GM18909 (cell line): ENCODE results near the gene UBE2J2.
"Not testable (repeated sequence)": the region's sequence is repeated elsewhere in the genome, so short reads cannot be mapped to it uniquely, and the experiment has no call there.

Source experiments
- ATAC-seq: cut with Tn5 transposase; IDR thresholded peaks from one replicate; pipeline ENCODE4 v1.9.1; 2021; ENCODE audit warnings: mild to moderate bottlenecking; ENCODE audit not compliant: unreplicated experiment, poor library complexity

UBE2J2 gene

DNA sequence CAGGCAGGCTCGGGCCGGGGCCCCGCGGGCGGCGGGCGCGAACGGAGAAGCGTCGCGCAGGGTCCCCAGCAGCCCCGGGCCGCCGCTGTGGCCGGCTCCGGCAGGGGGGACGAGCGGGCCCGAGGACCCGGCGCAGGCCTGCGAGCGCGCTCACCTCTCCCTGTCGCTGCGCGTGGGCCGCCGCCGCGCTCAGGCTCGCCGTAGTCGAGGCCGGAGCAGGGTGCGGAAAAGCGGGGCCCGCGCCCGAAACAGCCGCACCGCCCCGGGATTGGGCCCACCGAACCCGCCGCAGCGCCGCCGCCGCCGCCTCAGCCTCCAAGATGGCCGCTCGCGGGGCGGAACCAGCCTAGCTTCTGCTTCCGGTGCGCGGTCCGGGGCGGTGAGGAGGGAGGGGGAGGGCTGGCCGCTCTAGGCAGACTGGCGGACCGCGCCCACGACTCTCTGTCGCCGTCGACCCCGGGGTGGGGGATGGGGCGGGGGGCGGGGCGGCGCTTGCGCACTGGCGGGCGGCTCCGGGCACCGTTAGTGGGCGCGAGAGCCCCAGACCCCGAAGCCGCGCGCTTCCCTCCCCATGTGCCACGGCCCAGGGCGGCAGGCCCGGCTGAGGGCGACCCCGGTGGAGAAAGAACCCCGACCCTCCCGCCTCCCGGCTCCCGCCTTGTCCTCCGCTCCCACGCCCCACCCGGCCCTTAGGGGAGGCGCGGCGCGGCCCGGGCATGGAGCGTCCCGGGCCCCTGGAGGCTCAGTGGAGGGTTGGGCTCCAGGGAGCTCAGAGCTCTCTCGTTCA, at the start of gene UBE2J2:
Gene UBE2J2 (minus strand): TSS at position 343 of the 787 bp plus-strand sequence. CDS start 5,862 bp downstream, outside the sequence.
- ATAC-seq, result peak; percentile 78

DNA sequence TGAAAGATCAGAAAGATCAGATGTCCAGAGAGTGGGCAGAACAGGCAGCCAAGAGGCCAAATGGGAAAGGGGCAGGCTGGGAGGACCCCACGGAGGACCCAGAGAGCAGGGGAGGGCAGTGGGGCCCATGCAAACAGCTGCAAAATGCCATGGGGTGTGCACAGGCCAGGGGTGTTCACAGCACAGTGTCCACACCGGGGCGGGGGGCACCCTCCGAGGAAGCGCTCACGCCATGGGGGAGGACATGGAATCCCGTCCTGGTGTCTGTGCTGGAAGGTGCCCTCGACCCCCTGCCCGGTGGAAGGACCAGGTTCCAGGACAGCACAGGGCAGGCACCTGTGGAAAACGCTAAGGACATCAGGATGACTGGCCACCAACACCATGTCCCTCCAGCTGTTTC, 49.3 kb upstream of the UBE2J2 start:
- ATAC-seq, result no peak

- no peak for ATAC-seq
These were observed 48.8 kb upstream of the UBE2J2 start for GRCh38 chr1:1322418-1322817.

- ATAC-seq, result no peak
These were observed 47.8 kb upstream of the UBE2J2 start for GRCh38 chr1:1321477-1321876.

DNA sequence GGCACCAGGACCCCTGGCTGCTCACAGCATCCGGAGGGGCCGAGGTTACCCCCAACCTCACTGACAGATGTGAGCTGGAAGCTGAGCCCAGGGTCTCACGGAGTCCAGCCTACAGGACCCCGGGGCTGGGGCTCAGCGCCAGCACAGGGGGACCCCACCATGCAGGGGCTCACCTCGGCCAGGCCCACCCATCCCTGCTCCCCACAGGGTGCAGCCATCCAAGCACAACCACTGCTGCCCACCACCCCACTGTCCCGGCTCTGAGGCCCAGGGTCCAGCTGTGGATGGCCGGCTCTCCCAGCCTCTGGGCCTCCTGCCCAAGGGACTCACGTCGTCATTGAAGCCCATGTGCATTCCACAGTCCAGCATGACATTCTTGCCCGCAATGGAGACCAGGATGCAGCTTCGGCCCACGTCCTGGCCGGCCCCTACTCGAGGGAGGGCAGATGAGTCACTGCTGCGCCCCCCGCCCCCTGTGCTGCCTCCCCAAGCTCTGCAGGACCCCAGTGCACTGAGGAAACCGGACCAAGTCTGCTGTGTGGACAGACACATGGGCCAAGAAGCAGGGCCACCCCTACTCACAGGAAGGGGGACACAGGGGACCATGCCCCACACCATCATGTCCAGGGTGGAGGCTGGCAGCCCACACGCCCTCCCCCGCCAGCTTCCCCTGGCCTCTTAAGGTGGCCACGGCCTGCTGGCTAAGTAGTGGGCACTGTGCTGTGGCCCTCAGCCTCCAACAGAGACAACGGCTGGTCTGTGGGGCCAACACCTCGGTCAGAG, 47.2 kb upstream of the UBE2J2 start:
- no peak for ATAC-seq

DNA sequence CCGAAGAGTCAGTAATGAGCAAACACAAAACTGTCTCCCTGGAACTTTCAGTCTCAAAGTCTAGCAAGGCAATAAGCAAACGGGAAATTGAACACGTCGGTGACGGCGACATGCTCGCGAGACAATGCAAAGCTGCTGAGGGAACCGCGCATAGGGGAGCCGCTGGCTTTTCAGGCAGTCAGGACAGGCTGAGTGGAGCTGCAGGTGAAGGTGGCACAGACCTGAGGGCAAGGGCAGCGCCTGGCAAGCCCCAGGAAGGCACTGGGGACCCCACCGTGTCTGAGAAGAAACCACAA, 45.9 kb upstream of the UBE2J2 start:
- ATAC-seq, result no peak

- no peak for ATAC-seq
These were observed 45.4 kb upstream of the UBE2J2 start for GRCh38 chr1:1318777-1319645.

GRCh38 chr1:1318131-1318652, 44.5 kb upstream of the UBE2J2 start:
- ATAC-seq, result no peak

- ATAC-seq, result no peak
These were observed 43.8 kb upstream of the UBE2J2 start for GRCh38 chr1:1317420-1317819.

- not testable (repeated sequence) for ATAC-seq
These were observed 42.5 kb upstream of the UBE2J2 start for GRCh38 chr1:1316199-1316598.

- ATAC-seq, result no peak
These were observed 41.8 kb upstream of the UBE2J2 start for GRCh38 chr1:1315435-1315954.

- no peak for ATAC-seq
These were observed 41.2 kb upstream of the UBE2J2 start for GRCh38 chr1:1314678-1315335.

DNA sequence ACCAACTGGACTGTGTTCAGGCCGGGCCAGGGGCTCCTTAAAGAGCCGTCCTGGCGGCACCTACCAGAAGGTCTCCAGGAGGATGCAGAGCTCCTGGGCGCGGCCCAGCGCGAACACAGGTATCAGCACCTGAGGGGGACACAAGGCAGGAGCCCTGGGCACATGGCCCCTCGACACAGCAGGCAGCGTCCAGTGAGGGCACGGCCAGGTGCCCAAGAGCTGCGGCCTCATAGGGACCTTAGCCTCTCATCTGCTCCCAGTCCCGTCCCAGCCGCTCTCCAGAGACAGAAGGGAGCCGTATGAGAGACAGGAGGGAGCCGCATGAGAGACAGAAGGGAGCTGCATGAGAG, 40.6 kb upstream of the UBE2J2 start:
- ATAC-seq, result no peak

DNA sequence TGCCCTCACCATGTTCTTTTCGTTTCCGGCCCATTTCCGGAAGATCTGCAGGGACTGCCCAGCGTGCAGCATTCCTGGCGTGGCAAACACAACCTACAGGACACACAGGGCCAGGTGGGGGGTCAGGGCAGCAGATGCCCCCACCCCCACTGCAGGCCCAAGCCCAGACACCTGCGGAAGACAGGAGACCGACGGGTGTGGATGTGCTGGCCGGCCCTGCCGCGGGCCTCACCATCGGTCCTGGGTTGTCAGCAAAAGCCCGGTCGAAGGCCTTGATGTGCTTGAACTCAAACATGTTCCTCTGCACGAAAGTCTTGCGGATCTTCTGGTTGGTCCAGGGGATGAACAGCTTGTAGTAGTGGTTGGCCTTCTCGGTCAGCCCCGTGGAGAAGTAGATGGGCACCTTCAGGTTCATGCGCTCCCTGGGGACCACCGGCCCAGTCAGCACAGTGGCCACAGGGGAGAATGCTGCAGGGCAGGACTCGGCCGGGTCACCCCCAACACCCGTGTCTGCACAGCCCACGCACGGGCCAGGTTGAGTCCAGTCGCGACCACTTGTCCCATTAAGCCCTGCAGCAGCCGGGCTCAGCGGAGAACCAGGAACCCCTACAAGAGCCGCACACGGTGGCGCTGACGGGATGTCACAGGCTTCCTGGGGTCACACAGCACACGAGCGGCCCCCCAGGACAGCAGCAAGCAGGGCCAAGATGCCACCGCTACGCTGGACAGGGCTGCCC, 40.0 kb upstream of the UBE2J2 start:
- no peak for ATAC-seq

- ATAC-seq, result no peak
These were observed 39.0 kb upstream of the UBE2J2 start for GRCh38 chr1:1312450-1313314.

DNA sequence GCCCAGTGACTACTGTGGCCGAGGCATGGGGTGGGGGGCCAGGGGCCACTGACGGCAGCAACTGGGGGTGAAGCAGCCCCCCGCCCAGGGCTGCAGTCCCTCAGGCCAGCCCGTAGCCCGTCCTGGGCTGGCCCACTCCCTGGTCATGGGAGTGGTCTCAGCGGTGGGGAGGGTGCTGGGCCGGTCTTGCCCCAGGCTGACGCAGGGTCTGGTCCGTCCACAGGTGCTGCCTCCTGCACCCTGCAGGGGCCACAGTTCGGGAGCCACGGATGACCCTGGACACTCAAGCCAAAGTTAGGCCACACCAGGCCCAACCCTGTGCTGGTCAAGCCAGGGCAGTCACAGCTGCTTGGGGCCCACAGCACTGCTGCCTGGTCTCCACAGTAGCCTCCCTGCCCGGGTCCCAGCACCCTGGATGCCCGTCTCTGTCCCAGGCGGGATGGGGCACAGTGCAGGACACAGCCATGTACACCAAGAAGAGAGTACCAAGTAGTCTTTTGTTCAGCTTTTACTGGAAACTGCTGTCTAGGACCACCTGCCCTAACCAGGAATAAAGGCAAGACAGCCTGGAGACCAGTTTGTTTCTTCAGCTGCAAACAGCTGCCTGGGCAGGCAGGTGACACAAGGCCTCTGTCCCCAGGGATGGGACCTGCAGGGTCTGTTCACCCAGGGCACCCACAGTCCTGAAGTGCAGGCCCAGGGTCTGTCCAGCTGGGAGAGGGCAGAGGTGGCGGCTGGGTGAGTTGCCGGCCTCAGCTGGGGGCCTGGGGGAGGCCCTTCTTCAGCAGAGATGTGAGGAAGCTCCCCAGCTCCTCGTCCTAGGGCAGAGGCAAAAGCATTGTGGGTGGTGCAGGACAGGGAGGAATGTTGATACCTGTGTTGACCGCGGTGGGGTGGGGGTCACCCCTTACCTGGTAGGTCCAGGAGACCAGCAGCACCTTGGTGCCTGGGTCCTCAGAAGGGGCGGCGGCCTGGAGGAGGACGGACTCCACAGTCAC, 37.8 kb upstream of the UBE2J2 start:
- no peak for ATAC-seq

- no peak for ATAC-seq
These were observed 36.9 kb upstream of the UBE2J2 start for GRCh38 chr1:1310476-1311053.
